AG09319 (cell line): Measurements from ENCODE around the gene SH3YL1.

Experiments
- DNase-seq: peaks from one replicate; pipeline ENCODE4 v3.0.0-alpha.2; 2010; ENCODE audit warnings: low read depth; ENCODE audit errors: extremely low read depth
- TF ChIP-seq, protein P1 (sequence below): IDR thresholded peaks from 2 replicates; pipeline ENCODE4 v1.5.1; 2011; ENCODE audit warnings: low read depth, mild to moderate bottlenecking, inconsistent platforms, low read length, moderate library complexity

SH3YL1 gene

DNA sequence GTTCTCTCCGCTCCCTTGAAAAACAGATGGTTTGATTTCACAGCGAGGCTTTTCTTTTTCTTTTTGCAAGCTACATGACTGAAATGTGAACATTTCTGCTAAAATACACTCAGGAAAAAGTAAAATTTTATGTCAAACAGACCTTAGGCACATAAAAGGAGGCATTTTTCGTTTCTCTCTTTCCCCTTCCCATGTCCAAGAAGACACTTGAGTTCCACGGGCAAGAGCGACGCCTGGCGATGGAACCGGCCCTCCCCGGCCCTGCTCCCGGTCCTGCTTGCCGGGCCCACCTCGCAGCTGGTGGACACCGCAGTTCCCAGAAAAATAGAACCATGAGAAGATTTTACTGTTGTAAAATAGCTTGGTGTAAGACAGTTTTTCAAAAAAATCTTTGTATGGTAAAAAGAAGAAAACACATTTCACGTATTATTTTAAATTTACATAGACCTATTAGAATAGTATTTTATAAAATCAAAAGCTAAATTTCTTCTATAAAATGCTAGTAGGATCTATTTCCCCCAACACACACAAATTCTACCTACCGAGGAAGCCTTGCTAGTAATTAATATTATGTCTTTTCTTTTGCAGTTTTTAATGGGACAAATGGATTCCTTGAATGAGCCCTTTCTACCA, 26.4 kb upstream of the SH3YL1 start:
- peak; percentile 48 for DNase-seq

DNA sequence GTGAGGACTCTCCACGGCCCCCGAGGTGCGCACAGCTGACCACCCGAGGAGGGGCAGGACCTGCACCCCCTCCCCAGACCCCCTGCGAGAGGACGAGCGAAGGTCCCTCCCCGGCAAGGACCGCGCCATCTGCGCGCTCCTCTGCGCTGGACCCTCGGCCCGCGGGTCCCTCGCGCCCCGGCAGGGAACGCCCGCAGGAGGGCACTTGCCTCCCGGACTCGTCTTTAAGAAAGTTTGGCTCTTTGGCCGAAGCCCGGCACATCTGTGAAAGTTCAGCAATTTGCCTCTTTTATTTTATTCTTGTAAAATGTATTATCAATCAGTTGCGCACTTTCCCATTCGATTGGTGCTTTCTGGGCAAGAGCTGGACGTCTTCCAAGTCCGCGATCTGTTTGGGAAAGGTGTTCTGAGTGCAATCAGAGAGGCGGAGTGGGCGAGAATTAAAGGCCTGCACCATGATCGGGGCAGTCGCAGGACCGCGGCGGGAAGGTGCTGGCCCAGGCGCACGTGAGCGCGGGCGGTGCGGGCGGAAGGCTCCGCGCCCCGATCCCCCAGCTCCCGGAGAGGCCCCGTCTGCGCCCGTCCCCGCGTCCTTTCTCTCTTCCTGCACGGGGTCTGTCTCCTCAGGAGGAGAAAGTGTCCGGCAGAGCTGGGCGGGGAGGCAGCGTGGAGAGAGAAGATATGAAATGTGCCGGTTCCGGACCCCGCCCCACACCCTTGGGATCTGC, 25.7 kb upstream of the SH3YL1 start:
- TF ChIP-seq, protein P1, sequence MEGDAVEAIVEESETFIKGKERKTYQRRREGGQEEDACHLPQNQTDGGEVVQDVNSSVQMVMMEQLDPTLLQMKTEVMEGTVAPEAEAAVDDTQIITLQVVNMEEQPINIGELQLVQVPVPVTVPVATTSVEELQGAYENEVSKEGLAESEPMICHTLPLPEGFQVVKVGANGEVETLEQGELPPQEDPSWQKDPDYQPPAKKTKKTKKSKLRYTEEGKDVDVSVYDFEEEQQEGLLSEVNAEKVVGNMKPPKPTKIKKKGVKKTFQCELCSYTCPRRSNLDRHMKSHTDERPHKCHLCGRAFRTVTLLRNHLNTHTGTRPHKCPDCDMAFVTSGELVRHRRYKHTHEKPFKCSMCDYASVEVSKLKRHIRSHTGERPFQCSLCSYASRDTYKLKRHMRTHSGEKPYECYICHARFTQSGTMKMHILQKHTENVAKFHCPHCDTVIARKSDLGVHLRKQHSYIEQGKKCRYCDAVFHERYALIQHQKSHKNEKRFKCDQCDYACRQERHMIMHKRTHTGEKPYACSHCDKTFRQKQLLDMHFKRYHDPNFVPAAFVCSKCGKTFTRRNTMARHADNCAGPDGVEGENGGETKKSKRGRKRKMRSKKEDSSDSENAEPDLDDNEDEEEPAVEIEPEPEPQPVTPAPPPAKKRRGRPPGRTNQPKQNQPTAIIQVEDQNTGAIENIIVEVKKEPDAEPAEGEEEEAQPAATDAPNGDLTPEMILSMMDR = no peak
- no peak for DNase-seq

More for the DNA sequence above, 26.4 kb upstream of the SH3YL1 start:
- TF ChIP-seq, protein P1 = peak; percentile 98

DNA sequence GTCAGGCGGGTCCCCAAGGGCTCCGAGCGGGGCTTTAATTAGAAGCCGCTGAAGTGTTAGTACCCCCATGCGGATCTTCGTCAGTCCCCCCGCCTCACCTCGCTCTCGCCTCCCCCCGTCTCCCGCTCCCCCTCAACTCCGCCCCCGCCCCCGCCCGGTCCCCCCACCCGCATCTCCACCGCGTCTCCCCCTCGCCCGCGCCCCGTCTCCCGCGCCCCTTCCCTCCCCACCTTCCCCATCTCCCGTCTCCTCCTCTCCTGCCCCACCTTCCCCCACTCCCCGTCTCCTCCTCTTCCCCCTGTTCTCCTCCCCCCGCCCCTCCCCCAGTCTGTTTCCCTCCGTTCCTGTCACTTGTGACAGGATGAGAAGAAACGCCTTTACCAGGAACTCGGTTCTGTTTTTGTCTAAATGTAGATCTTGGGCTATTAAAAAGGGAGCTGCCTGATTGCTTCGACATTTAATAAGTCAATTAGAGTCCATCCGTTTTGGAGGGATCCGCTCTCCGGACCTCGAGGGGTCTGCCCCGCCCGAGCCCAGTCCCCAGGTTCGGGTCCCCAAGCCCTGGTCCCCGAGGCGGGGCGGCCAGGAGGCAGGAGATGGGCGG, 25.0 kb upstream of the SH3YL1 start:
- DNase-seq = no peak
- TF ChIP-seq, protein P1 = no peak

DNA sequence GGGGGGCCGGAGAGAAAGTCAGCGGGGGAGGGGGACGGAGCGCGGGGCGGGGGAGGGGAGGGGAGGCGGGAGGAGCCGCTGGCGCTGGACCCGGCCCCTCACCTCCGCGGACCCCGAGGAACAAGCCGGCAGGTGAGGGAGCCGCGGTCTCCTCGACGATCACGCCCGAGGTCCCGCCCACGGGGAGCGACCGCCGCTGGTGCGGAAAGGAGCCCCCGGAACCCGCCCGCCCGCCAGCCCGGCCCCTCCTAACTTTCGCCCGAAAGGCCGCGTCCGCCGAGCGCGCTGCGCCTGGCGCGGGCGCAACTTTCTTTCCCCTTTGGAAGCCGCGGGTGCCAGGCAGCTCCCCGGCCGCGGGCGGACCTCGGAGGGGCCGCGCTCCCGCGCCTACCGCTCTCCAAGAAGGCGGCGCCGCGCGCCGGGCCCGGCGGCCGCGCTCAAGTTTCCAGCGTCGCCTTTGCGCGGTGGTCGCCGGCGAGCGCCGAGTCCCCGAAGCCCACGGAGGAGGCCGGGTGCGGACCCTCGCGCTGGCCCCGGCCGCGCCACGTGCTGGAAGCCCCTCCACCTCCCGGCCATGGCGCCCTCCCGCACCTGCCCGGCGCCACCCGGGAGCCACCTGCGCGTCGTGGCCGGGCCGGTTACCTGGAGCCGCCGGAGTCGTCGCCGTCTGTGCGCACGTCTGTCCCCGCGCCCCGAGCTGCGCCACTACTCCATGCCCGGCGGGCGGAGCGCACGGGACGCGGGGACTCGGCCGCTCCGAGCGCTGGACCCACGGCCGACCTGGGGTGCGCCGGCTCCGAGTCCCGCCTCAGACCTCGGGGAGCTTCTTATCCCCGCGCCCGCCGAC, 24.3 kb upstream of the SH3YL1 start, which contains the start of gene ALKAL2:
ALKAL2 (minus strand) TSS at position 181 of the 847 bp plus-strand sequence. CDS start 256 bp downstream, outside the sequence.
- DNase-seq = no peak
- TF ChIP-seq, protein P1 = no peak

DNA sequence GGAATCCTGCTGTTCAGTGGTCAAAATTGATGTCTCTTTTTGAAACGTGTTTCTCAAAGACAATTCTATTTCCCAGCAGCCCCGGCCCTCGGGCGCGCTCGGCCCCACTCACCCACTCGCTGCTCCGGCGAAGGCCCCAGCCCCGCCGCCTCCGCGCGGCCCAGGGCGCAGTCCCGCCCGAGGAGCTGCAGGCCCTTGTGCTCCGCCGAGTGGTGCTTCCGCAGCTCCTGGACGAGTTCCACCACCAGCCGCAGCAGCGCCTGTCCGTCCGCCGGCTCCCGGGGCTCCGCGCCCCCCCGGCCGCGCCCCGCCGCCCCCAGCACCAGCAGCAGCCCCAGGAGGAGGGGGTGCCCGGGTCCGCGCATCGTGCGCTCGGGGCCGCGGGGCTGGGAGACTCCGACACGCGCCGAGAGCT, 23.6 kb upstream of the SH3YL1 start:
- TF ChIP-seq, protein P1 = no peak
- no peak for DNase-seq

DNA sequence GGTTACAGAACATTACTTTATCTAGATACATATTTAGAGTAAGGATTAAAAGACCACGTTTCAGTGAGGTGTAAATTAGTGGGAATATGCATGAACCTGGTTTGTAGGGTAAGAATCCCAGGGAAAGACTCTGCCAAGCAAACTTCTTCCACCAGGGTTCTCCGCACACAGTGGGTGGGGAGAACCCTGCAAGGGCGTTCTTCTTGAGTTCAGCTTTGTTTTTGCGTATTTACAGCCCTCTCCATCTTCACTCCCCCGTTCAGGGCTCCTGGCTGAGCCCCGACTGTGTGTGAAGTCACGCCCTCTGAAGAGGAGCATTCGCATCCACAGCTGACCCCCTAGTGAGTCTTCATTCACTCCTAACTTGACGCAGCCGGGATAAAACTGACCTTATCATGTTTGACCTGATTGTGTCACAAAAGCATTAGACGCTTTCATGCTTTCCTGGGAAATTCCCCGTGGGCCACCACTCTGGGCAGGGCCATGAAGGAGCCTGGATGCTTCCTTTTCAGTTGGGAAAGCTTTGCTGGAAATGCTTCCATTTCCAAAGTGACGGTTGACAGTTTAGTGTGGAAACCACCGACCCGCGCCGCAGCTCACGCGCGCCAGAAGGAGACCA, 23.1 kb upstream of the SH3YL1 start:
- DNase-seq = no peak
- TF ChIP-seq, protein P1 = no peak
